WTC11 (cell line): ENCODE measurements around the gene HSD17B14. TPM values are rescaled to one million over a fixed set of nuclear protein-coding genes. Genes with fewer than 3 reads are reported as not detected.

Experiments
- ATAC-seq: fragments of 200-7000 bp; cut with Tn5 transposase; 2 replicates; pipeline ENCODE4 v1.10.0; 2021; ENCODE audit warnings: mild to moderate bottlenecking, moderate library complexity
- CTCF ChIA-PET: fragments of 300-600 bp; sonication (Branson Sonifier 250); formaldehyde crosslinking; loops from one replicate; lab custom pipeline; 2021; ENCODE audit warnings: antibody characterized with exemption; lab: Charles Lee
- POLR2A ChIA-PET: fragments of 350-600 bp; sonication (Branson Sonifier 250); formaldehyde crosslinking; loops from one replicate; lab custom pipeline; 2021; ENCODE audit warnings: antibody characterized with exemption; lab: Charles Lee
- DNase-seq: peaks from one replicate; pipeline ENCODE4 v3.0.0; 2021; ENCODE audit warnings: low spot score
- H3K27ac Mint-ChIP-seq: 2 replicates; pipeline ENCODE4 v1.8.0; 2021; ENCODE audit warnings: mixed read lengths
- H3K27me3 Mint-ChIP-seq: 2 replicates; pipeline ENCODE4 v1.8.0; 2021; ENCODE audit warnings: low read depth, mild to moderate bottlenecking, moderate library complexity, mixed read lengths
- H3K36me3 Mint-ChIP-seq: 2 replicates; pipeline ENCODE4 v1.8.0; 2021; ENCODE audit warnings: mixed read lengths
- H3K4me1 Mint-ChIP-seq: 2 replicates; pipeline ENCODE4 v1.8.0; 2022; ENCODE audit warnings: mixed read lengths
- H3K4me3 Mint-ChIP-seq: 2 replicates; pipeline ENCODE4 v1.8.0; 2021; ENCODE audit warnings: mild to moderate bottlenecking, moderate library complexity, mixed read lengths
- H3K9me3 Mint-ChIP-seq: 2 replicates; pipeline ENCODE4 v1.8.0; 2021; ENCODE audit warnings: mixed read lengths
- E2F5 ChIP-seq: sonication (generic); formaldehyde crosslinking; IDR thresholded peaks from 2 replicates; pipeline ENCODE4 v1.8.1; 2022; ENCODE audit warnings: mild to moderate bottlenecking, moderate library complexity, missing genetic modification reagents
- EMX1 ChIP-seq: fragments of 250-450 bp; sonication (Bioruptor Pico); IDR thresholded peaks from 2 replicates; pipeline ENCODE4 v1.8.0; 2021; ENCODE audit warnings: mild to moderate bottlenecking
- ESRRA ChIP-seq: sonication (generic); formaldehyde crosslinking; IDR thresholded peaks from 2 replicates; pipeline ENCODE4 v1.8.1; 2022; ENCODE audit warnings: mild to moderate bottlenecking, missing genetic modification reagents, borderline replicate concordance
- ETV6 ChIP-seq: sonication (generic); formaldehyde crosslinking; IDR thresholded peaks from 2 replicates; pipeline ENCODE4 v1.8.1; 2022; ENCODE audit warnings: mild to moderate bottlenecking, missing genetic modification reagents
- GABPB1 ChIP-seq: sonication (generic); formaldehyde crosslinking; IDR thresholded peaks from 2 replicates; pipeline ENCODE4 v1.8.1; 2023; ENCODE audit warnings: mild to moderate bottlenecking, missing genetic modification reagents
- KAT7 ChIP-seq: sonication (generic); formaldehyde crosslinking; IDR thresholded peaks from 2 replicates; pipeline ENCODE4 v1.8.1; 2023; ENCODE audit warnings: missing genetic modification reagents, mild to moderate bottlenecking, borderline replicate concordance
- MXD4 ChIP-seq: fragments of 250-450 bp; sonication (Bioruptor Pico); IDR thresholded peaks from 2 replicates; pipeline ENCODE4 v1.8.0; 2021; ENCODE audit warnings: mild to moderate bottlenecking, moderate library complexity, borderline replicate concordance
- NFE2L1 ChIP-seq: sonication (generic); formaldehyde crosslinking; IDR thresholded peaks from 2 replicates; pipeline ENCODE4 v1.8.1; 2023; ENCODE audit warnings: missing genetic modification reagents
- STAT6 ChIP-seq: sonication (generic); formaldehyde crosslinking; conservative IDR thresholded peaks from 2 replicates; pipeline ENCODE4 v1.8.1; 2023; ENCODE audit warnings: mild to moderate bottlenecking, low read depth, missing genetic modification reagents, moderate library complexity
- TEAD4 ChIP-seq: sonication (generic); formaldehyde crosslinking; IDR thresholded peaks from 2 replicates; pipeline ENCODE4 v1.8.0; 2022; ENCODE audit warnings: mild to moderate bottlenecking, missing genetic modification reagents
- TP53 ChIP-seq: sonication (generic); formaldehyde crosslinking; IDR thresholded peaks from 2 replicates; pipeline ENCODE4 v1.8.1; 2023; ENCODE audit warnings: mild to moderate bottlenecking, missing genetic modification reagents
- ZNF121 ChIP-seq: sonication (generic); formaldehyde crosslinking; IDR thresholded peaks from 2 replicates; pipeline ENCODE4 v1.8.0; 2023; ENCODE audit warnings: missing genetic modification reagents
- ZNF317 ChIP-seq: sonication (generic); formaldehyde crosslinking; IDR thresholded peaks from 2 replicates; pipeline ENCODE4 v1.8.1; 2023; ENCODE audit warnings: low read depth, mild to moderate bottlenecking, moderate library complexity, missing genetic modification reagents, borderline replicate concordance
- ZNF532 ChIP-seq: fragments of 250-450 bp; sonication (Bioruptor Pico); IDR thresholded peaks from 2 replicates; pipeline ENCODE4 v1.9.0; 2021; ENCODE audit warnings: mild to moderate bottlenecking, borderline replicate concordance
- total RNA-seq: library from RNA; stranded (reverse); gene quantifications from 3 replicates; pipeline ENCODE4 v1.2.3, GENCODE V29; 2021
- TF ChIP-seq, protein P1 (sequence below): sonication (generic); formaldehyde crosslinking; conservative IDR thresholded peaks from 2 replicates; pipeline ENCODE4 v1.8.1; 2022; ENCODE audit warnings: mild to moderate bottlenecking, missing genetic modification reagents

Gene HSD17B14
- total RNA-seq, 1 experiment from 2014 or later, result 11.4 TPM

- Mint-ChIP-seq H3K27ac (no peak overlapping the region), H3K36me3 (no peaks in the 10 kb centered on the region), H3K27me3 (peaks cover 4% of the 10 kb centered on the region), H3K4me3 (no peak overlapping the region), H3K9me3 (no peaks in the 10 kb centered on the region), H3K4me1 (peaks cover 2% of the 10 kb centered on the region; the same call in 1 of the 2 replicates)
- ATAC-seq (peak; percentile 48; the same call in 1 of the 2 replicates), DNase-seq (no peak)
- 0 out of 2 replicates have a peak, but pooled peaks have one; percentile 8 for TF ChIP-seq ZNF121 (CRISPR knock-in tag)
- TF ChIP-seq KAT7, result no peak
- no peak for TF ChIP-seq TP53 (CRISPR knock-in tag)
- no peak for TF ChIP-seq E2F5
- ChIA-PET POLR2A (no interaction called here), CTCF (interaction anchor here (1.2 kb wide), 1 partner anchor 216 kb away, joined by 4 read pairs; the partner anchor contains the start of genes GYS1 and RUVBL2)
Observed at GRCh38 chr19:48777720-48778119, 58.6 kb downstream of the HSD17B14 start.

DNA sequence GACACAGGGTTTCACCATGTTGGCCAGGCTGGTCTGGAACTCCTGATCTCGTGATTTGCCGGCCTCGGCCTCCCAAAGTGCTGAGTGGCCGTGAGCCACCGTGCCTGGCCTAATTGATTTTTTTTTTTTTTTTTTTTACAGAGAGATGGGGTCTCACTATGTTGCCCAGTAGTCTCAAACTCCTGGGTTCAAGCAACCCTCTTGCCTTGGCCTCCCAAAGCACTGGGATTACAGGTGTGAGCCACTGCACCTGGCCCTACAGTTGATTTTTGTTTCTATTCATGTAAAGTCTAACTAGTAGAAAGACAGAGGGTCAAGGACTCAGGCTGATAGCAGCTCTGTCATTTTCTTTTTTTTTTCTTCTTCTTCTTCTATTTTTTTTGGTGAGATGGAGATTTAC lies 59.2 kb downstream of the HSD17B14 start:
- ATAC-seq (no peak), DNase-seq (no peak)
- TF ChIP-seq ZNF317 (no peak), ZNF121 (CRISPR knock-in tag) (peak; percentile 70; the same call in 1 of the 2 replicates)
- H3K27ac Mint-ChIP-seq, result no peak overlapping the region
- no peaks in the 10 kb centered on the region for H3K36me3 Mint-ChIP-seq
- ChIA-PET POLR2A (interaction anchor here (0.7 kb wide), 1 partner anchor 91 kb away, joined by 5 read pairs; no protein-coding TSS in a partner anchor), CTCF (interaction anchor here (1.2 kb wide), 1 partner anchor 216 kb away, joined by 4 read pairs; the partner anchor contains the start of genes GYS1 and RUVBL2)
- no peaks in the 10 kb centered on the region; the same call in 1 of the 2 replicates for H3K4me1 Mint-ChIP-seq
- H3K9me3 Mint-ChIP-seq, result no peaks in the 10 kb centered on the region
- peaks cover under 1% of the 10 kb centered on the region; the same call in 1 of the 2 replicates for H3K27me3 Mint-ChIP-seq
- no peak overlapping the region for H3K4me3 Mint-ChIP-seq

DNA sequence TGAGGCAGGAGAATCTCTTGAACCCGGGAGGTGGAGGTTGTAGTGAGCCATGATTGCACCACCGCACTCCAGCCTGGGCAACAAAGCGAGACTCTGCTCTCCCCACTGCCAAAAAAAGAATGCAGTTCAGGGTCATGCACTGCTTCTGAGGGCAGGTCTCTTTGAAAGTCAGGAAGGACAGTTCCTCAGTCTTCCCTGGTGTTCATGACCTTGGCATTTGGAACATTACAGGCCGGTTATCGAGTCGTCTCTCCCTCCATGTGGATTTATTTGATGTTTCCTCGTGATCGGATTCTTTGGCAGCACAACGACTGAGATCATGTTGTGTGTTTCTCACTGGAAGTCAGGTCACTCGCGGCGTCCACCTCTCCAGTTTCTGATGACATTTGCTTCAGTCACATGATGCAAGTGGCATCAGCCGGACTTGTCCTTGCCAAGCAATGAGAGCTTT lies 63.8 kb downstream of the HSD17B14 start:
- no peak overlapping the region for H3K4me3 Mint-ChIP-seq
- no peaks in the 10 kb centered on the region for H3K36me3 Mint-ChIP-seq
- ChIA-PET POLR2A (no interaction called here), CTCF (interaction anchor here (0.6 to 0.7 kb wide), 2 partner anchors 16 to 183 kb away, joined by 3 to 5 read pairs; no protein-coding TSS in a partner anchor)
- DNase-seq (no peak), ATAC-seq (no peak)
- H3K9me3 Mint-ChIP-seq, result no peaks in the 10 kb centered on the region
- no peak for TF ChIP-seq ESRRA (CRISPR knock-in tag)
- peak; percentile 86 for TF ChIP-seq GABPB1 (CRISPR knock-in tag)
- peaks cover 12% of the 10 kb centered on the region for H3K4me1 Mint-ChIP-seq
- H3K27me3 Mint-ChIP-seq, result peaks cover 7% of the 10 kb centered on the region; the same call in 1 of the 2 replicates
- no peak overlapping the region for H3K27ac Mint-ChIP-seq

DNA sequence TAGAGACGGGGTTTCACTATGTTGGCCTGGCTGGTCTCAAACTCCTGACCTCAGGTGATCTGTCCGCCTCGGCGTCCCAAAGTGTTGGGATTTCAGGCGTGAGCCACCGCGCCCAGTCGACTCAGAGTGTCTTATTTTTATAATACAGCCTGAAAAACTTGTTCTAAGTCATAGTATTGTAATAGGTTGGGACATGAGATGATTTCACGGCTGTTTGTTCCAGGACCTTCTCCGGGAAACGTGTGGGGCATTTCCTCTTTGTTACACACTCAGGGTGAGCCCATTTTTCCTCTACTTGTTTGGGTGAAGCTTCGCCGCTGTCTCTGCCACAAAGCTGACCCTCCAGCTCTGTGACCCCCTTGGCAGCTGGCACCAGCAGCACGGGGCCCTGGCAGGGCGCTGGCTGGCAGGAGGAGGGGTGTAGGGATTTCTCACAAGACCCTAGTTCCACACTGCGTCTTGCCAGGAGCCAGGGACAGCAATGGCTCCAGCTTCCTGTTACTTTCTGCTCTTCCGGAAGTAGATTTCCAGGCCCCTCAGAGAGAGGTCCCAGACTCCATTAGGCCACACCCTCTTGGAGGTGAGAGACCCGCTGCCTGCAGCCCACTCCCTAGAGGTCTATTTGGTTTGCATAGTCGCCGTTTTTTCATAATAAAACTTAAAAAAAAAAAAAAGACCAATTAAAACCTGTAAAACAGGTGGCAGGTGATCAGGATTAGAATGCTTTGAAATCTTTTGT lies 65.4 kb downstream of the HSD17B14 start:
- H3K4me3 Mint-ChIP-seq, result no peak overlapping the region
- ChIA-PET POLR2A (interaction anchor here (0.7 kb wide), 1 partner anchor 72 kb away, joined by 5 read pairs; no protein-coding TSS in a partner anchor), CTCF (interaction anchor here (1.6 to 2.1 kb wide), 2 partner anchors 25 to 56 kb away, joined by 6 to 7 read pairs; no protein-coding TSS in a partner anchor)
- H3K36me3 Mint-ChIP-seq, result no peaks in the 10 kb centered on the region
- no peak for TF ChIP-seq NFE2L1 (CRISPR knock-in tag)
- TF ChIP-seq MXD4 (CRISPR knock-in tag), result no peak
- no peak for TF ChIP-seq STAT6 (CRISPR knock-in tag)
- no peak for TF ChIP-seq TEAD4
- TF ChIP-seq ETV6 (CRISPR knock-in tag), result no peak
- TF ChIP-seq EMX1 (CRISPR knock-in tag), result no peak
- TF ChIP-seq, protein P1, sequence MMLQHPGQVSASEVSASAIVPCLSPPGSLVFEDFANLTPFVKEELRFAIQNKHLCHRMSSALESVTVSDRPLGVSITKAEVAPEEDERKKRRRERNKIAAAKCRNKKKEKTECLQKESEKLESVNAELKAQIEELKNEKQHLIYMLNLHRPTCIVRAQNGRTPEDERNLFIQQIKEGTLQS (CRISPR knock-in tag), result no peak
- no peak for TF ChIP-seq ZNF532 (CRISPR knock-in tag)
- H3K27ac Mint-ChIP-seq, result no peak overlapping the region
- H3K27me3 Mint-ChIP-seq, result peaks cover 11% of the 10 kb centered on the region; the same call in 1 of the 2 replicates
- H3K9me3 Mint-ChIP-seq, result no peaks in the 10 kb centered on the region
- ATAC-seq (peak; percentile 84), DNase-seq (no peak)
- peaks cover 12% of the 10 kb centered on the region for H3K4me1 Mint-ChIP-seq
